Kidney tubule cell (primary cell): ENCODE data around the gene BAZ1A.
A peak's percentile ranks its signal among the peaks of the same experiment; 100 is the strongest.
"Not testable (repeated sequence)": the region's sequence is repeated elsewhere in the genome, so short reads cannot be mapped to it uniquely, and the experiment has no call there.

ENCODE experiments used
- DNase-seq: peaks from one replicate; pipeline ENCODE4 v3.0.0-alpha.2; 2018; ENCODE audit warnings: low spot score

The BAZ1A gene

GRCh38 chr14:34781242-34781641 lies 93.9 kb downstream of the BAZ1A start:
- DNase-seq, result peak; percentile 96

- DNase-seq, result no peak
Observed at GRCh38 chr14:34780646-34781045, 94.5 kb downstream of the BAZ1A start.

GRCh38 chr14:34778744-34779143 lies 96.4 kb downstream of the BAZ1A start:
- no peak for DNase-seq

GRCh38 chr14:34776611-34777010 lies 98.5 kb downstream of the BAZ1A start:
- no peak for DNase-seq

GRCh38 chr14:34775922-34776321 lies 99.2 kb downstream of the BAZ1A start:
- DNase-seq, result no peak

- no peak for DNase-seq
Observed at GRCh38 chr14:34775342-34775741, 99.8 kb downstream of the BAZ1A start.

GRCh38 chr14:34770901-34771300 lies 104.3 kb downstream of the BAZ1A start:
- DNase-seq, result peak; percentile 15

- no peak for DNase-seq
Observed at GRCh38 chr14:34766606-34767005, 108.6 kb downstream of the BAZ1A start.

- DNase-seq, result no peak
Observed at GRCh38 chr14:34766060-34766459, 109.1 kb downstream of the BAZ1A start.

GRCh38 chr14:34755215-34755614 lies 119.9 kb downstream of the BAZ1A start:
- DNase-seq, result no peak

- DNase-seq, result no peak
Observed at GRCh38 chr14:34754687-34755086, 120.5 kb downstream of the BAZ1A start.

- DNase-seq, result peak; percentile 13
Observed at GRCh38 chr14:34750670-34751069, 124.5 kb downstream of the BAZ1A start.

- DNase-seq, result no peak
Observed at GRCh38 chr14:34750233-34750632, 124.9 kb downstream of the BAZ1A start.

- DNase-seq, result no peak
Observed at GRCh38 chr14:34749408-34749807, 125.8 kb downstream of the BAZ1A start.

GRCh38 chr14:34742270-34743115 lies 132.7 kb downstream of the BAZ1A start:
- DNase-seq, result no peak

GRCh38 chr14:34741840-34742239 lies 133.3 kb downstream of the BAZ1A start:
- DNase-seq, result no peak

GRCh38 chr14:34740139-34740538 lies 135.0 kb downstream of the BAZ1A start:
- DNase-seq, result peak; percentile 36

- not testable (repeated sequence) for DNase-seq
Observed at GRCh38 chr14:34737079-34737478, 138.1 kb downstream of the BAZ1A start.

GRCh38 chr14:34733245-34733644 lies 141.9 kb downstream of the BAZ1A start:
- peak; percentile 87 for DNase-seq

GRCh38 chr14:34732802-34733201 lies 142.4 kb downstream of the BAZ1A start:
- no peak for DNase-seq

GRCh38 chr14:34723867-34724266 lies 151.3 kb downstream of the BAZ1A start:
- DNase-seq, result no peak

GRCh38 chr14:34722723-34723545 lies 152.2 kb downstream of the BAZ1A start:
- peak; percentile 63 for DNase-seq

GRCh38 chr14:34721129-34721528 lies 154.0 kb downstream of the BAZ1A start:
- no peak for DNase-seq
